Measurements from ENCODE around the gene TLL2.
A peak's percentile ranks its signal among the peaks of the same experiment; 100 is the strongest.

TLL2 gene

DNA sequence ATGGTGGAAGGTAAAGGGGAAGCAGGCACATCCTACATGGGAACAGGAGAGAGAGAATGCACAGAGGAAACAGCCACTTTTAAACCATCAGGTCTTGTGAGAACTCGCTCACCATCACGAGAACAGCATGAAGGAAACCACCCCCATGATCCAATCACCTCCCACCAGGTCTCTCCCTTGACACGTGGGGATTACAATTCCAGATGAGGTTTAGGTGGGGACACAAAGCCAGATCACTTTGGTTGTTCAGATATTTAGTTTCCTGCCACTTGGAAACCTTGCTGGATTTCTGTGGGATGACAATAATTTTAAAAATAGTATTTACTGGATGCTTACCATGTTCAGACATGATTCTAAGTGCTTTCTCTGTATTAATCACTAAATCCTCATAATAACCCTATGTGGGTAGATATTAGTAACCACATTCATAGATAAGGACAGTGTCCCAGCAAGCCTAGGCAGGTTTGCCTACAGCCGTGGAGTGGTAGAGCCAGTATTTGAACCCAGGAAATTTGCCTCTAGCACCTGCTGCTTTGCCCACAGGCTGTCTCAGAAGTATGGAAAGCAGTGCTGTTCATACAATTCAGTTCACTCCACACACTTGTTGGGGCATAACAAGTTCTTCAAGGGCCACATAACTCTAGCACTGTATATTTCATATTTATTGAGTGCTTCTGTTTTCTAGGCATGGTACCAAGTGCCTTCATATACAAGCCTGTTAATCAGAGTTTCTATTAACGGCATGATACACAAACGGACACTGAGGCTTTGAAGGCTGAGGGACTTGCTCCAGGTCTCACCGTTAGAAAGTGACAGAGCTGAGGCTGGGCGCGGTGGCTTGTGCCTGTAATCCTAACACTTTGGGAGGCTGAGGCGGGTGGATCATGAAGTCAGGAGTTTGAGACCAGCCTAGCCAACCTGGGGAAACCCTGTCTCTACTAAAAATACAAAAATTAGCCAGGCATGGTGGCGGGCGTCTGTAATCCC lies 8.3 kb downstream of the TLL2 start:
- no peak for DNase-seq

DNA sequence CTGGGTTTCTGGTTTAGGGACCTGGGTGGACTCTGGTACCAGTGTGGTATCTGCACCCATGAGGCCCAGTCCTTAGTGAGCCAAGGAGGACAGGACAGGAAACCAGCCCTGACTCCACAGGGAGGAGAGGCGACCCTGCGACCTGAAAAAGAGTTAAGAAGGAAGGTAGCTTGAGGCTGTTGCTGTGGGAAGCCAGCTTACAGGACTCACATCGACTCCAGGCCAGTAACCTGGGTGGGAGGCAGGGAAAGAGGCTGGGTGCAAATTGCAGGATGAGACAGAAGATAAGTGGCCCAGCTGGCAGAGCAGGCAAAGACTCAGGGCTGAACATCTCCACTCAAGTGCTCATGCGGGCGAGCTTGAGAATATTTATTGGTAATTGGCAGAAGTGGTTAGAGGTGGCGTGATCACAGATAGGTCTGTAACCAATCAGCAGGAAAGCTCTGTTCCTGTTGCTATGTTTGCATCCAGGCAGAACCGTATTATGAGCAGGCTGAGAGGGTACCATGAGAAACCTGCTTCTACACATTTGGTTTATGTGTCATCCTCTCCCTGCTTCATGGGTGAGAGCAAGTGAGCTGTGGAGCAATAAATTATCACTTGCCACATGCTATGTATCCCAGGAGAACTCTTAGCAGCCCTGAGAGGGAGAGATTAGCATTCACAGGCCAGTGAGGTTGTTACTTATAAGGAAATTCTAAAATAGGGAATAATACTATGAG lies 11.0 kb downstream of the TLL2 start:
- no peak for DNase-seq

DNA sequence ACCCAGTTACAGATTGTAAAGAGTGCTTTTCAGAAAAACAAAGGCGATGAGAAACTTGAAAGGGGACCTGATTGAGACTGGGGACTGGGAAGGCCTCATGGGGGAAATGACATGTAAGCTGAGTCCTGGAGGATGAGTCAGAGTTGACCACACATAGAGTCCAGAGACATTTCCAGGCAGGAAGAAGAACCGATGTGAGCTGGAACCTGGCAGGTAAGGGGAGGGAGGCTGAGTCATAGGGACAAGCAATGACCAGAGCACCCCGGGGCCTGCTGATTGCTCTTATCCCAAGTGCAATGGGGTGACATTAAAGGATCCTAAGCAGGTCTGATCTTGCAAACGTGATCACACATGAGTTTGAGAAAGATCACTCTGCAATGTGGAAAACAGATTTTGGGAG lies 11.7 kb downstream of the TLL2 start:
- no peak for DNase-seq

DNA sequence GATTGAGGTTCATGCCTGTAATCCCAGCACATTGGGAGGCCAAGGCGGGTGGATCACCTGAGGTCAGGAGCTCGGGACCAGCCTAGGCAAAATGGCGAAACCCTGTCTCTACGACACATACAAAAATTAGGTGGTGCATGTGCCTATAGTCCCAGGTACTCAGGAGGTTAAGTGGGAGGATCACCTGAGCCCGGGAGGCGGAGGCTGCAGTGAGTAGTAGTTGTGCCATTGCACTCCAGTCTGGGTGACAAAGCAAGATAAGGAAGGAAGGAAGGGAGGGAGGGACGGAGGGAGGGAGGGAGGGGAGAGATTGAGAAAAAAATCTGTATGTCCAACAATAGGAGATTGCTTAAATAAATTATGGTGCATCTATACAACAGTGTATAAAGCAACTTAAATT lies 13.2 kb downstream of the TLL2 start:
- no peak for DNase-seq

DNA sequence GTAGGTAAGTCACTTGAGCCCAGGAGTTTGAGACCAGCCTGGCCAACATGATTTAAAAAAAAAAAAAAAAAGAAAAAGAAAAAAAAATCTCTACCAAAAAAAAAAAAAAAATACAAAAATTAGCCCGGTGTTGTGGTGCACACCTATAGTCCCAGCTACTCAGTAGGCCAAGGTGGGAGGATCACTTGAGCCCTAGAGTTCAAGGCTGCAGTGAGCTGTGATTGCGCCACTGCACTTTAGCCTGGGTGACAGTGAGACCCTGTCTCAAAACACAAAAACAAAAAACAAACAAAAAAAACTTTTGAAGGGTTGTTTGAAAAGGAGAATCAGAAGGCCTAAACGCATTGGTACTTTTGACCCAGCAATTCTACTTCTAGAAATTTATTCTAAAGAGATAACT lies 13.7 kb downstream of the TLL2 start:
- no peak for DNase-seq

DNA sequence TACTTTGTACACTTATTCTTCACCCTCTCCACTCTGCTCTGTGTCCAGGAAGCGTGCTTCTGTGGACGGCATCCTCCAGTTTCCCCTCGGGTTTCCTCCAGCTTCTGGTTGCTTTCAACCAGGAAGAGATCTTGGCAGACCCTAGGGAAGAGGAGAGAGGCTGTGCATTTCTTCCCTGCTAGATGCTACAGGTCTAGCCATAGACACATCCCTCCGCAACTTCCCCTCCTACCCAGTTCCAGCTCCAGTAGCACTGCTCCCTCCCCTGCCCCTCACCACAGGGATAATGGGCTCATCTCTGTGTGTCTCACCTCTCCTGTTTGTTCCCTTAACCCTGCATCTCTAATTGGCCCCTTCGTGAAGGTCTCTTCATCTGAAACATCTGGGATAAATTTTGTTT lies 16.3 kb downstream of the TLL2 start:
- DNase-seq, result no peak

DNA sequence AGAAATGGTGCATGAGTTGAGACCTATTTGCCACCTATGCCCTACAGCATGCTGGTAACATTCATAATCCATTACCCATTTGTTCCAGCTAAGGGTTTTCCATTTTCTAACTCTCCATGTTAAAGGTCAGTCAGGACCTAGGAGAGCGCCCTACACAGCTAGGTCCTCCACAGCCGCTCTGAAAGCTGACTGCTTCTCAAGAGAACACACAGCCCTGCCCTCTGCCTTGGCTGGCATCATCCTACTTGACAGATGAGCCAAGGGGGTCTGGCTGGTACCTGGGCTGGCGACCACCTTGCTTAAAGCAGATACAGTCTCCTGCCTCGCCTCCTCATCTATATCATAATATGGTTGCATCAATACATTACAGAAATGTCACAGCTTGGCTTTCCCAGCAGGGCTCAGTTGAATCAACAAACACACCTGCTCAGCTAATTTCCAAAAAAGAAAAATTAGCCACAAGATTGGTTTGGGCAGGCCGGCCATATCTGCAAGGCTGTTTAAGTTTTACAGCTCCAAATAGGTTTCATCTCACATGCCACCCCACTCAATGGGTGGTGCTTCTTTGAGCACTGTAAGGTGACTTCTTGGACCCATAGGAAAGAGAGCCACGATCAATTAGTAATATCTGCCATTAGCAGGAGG lies 17.3 kb downstream of the TLL2 start:
- DNase-seq, result peak; percentile 9

DNA sequence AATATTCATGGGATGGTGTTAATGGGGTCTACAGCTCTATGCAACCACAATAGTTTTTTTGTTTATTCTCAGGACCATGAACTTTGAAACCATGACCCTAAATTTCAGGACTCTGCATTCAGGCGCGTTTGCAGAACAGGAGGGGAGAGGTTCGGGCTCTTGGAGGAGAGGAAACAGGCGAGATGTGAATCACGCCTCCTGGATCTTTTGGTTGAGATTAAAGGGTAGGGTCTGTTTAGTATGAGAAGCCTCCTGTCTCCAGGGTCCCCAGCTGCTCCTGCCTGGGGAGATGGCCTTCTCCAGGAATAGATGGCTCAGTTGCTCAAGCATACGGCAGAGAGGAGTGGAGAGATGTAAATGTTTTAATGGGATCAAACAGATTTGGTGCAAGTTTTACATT lies 18.2 kb downstream of the TLL2 start:
- DNase-seq, result no peak

DNA sequence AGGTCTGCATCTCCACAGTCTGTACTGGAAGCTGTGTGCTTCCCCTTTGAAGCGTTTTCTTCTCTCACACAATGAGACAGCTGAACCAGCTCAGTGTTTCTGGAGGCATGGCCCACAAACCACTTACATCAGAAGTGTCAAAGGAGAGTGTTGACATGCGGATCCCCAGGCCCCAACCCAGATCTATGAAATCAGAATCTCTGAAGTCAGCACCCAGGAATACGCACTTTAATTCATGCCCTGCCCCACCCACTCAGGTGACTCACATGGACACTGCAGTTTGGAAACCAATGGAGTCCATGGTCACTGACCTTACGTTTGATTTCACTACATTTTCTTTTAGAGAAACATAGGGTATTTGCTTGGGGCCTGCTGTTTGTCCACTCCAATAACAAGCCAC lies 19.0 kb downstream of the TLL2 start:
- DNase-seq, result no peak

DNA sequence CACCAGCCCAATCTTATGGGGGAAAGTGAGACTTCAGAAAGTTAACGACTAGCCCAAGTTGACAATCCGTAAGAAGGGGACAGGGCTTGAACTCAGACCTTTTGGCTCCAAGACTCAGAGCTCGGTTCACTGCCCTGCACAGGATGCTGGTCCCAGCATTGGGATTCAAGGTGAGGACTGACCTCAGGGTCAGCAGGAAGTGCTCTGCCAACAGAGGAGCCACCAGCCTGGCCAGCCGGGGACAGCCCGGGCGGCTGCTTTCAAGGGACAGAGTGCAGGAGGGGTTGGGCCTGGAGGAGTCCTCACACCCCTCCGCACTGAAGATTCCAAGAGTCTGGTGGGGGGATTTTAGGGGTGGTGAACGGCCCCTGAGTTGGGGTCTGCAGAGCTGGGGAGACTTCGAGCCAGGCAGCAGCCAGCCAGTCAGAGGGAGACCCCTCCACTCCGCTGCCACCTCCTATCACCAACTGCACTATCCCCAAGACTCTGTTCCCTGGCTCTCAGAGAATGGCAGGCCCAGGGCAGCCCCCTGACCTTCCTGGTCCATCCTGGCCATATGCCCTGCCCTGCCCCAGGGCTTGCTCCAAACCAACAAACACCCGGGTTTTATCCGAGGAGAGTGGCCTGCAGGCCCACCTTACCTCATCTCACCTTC lies 19.7 kb downstream of the TLL2 start:
- DNase-seq, result no peak

DNA sequence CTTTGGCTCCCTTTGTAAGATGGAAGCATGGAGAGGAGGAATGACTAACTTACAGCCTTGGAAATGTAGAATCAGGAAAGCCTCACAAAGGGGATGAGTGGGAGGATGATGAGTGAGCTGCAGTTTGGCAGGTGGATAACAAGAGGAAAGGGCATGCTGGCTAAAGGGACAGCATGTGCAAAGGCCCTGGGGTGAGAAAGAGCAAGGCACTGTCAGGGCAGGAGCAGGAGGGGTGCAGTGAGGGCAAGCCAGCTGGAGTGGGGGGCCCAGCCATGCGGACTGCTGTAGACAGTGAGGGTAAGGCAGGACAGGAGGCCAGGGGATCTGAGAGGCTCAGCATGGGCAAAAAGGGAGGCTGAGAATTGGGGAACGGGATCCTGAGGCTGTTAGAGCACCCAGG lies 20.5 kb downstream of the TLL2 start:
- DNase-seq, result no peak

DNA sequence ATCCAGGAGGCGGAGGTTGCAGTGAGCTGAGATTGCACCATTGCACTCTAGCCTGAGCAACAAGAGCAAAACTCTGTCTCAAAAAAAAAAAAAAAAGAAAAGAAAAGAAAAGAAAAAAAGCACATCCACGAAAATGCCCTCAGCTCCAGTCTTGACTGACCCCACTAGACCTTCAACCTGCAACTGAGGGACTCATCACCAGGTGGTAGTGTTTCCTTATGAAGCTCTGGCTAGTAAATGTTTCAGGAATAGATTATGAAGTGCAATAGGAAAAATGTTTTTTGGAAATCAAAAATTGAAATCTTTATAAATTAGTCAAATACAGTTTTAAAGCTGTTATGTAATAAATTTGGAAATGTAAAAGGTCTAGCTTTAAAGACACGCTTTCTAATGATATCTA lies 22.4 kb downstream of the TLL2 start:
- no peak for DNase-seq

DNA sequence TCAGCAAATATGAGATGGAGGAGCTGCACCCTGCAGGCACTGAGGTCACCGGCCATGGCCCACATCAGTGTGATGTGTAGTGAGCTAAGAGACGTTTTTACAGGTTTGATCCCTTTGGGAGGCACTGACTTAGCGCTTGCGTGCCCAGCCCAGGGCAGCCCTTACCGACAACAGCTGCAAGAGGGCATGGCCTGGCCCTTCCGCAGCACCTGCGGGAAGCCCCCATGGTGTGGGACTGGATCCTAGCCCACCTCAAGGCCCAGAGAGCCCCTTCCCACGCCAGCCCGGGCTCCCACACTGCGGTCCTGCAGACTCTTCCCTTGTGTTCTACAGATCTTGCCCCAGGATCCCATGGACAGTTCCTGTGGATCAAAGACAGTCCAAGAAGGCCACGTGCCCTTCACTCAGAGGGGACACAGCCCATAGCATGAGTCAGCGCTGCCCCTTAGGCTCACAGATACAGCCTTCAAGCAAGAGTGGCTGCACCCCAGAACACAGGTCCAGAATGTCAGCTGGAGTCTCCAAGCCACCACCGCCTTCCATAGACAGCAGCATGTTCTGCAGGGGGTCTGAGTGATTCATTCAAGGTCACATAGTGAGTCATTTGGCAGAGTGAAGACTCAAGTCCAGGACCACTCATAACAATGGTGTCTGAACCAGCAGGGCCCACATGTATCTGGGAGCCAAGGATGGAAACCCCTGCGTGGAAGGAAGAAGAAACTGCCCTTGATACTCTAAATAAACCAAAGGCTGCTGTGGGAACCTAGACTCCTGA lies 25.4 kb downstream of the TLL2 start:
- DNase-seq, result no peak

DNA sequence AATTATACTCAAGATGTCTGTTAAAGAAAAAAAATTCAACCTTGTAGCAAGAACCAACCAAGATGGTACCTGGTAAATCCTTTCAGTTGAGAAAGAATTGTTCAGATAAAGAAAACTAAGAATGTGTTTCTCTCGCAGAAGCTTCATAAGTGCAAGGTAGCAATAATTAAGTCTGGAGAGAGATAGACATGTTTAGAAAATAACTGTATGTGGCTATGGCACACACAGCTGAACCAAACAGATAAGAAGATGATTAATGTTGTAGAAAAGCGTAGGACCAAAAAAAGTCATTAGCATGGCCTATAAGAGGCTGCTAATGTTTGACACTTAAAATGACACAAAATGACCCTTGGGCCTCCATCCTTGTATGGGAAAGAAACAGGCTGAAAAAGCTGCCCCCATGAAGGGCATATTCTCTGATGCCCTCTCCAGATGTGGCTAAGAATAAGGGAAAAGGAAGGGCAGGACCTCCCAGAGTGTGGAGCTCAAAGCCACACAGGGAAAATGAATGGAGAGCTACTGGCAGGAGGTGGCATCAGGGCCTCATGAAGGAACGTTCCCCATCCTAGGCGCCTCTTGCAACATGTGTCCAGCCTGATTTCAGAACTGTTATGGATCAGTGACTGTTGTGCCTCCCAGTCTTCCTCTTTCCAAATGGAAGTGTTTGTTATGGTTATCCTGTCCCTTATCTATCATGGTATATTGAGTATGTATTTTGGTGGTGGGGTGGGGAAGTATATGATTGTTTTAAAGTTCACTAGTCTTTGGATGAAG lies 30.7 kb downstream of the TLL2 start:
- DNase-seq, result no peak

DNA sequence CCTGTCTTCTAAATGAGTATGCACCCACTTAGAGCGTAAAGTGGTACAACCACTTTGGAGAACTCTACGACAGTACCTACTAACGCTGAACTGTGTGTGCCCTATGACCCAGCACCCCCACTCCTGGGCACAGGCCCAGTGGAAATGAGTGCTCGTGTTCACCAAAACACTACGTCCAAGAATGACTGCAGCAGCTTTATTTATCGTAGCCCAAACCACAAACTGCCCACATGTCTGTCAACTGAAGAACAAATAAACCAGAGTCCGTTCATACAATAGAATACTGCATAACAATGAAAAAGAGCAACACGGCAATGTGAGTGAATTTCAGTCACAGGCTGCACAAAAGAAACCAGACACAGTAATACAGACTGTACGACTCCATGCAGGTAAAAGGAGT lies 35.4 kb downstream of the TLL2 start:
- no peak for DNase-seq

DNA sequence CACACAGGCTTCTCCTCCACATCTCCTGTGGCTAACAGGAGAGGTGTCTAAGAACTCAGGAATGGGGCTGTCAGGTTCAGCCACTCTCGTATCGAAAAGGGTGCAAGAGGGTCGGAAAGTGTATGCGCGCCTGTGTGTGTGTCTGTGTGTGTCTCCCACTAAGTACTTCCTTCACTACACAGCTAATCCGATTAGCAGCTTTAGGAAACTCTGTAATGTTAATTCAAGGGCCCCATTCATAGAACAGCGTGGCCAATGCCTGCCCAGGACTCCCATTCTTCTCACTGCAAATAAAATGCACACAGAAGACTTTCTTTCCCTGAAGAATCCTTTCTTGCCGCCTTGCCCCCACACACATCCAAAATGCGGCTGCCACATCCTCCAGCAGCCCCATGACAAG lies 39.9 kb downstream of the TLL2 start:
- no peak for DNase-seq

DNA sequence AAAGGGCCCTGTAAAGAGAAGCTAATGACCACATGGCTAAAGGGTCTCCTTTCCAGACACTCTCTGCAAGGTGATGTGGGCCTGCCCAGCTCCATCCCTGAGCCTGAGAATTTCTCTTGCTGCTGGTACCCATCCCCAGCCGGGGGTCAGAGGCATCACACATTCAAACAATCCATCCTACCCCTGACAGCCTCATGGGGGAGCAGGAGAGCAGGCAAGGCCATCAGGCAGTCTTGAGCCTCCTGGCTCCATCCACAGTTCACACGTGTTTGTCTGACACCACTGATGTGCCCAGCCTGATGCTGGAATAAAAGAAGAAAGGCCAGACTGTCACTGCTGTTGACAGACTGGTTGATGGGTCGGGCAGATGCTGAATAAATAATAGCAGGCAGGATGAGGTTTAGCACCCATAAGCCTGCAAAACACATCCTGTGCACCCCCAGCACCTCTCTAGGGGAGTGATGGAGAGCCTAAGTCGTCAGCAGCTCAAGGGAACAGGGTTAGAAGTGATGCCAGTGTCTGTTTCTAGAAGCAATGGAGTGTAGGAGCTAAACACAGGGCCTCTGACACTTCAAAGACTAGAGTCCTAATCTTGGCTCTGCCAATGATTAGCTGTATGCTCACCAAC lies 43.5 kb downstream of the TLL2 start:
- peak; percentile 55 for DNase-seq

DNA sequence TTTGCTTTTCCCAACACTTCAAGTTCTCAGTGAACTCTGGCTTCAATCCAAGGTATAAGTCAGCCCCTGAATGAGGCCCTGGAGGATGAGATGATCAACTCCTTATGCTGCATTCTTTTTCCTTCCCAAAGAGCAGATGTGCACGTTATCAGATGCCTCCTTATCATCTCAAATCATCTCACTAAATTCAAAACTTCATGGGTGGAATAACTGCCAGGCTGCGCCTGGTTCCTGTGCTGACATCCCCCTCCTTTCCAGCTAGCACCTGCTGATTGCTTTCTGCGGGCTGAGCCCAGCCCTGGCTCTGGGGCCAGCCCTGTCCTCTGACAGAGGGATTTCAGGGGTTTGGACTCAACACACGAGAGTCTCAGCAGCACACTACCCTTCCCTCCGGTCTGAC lies 44.9 kb downstream of the TLL2 start:
- no peak for DNase-seq

DNA sequence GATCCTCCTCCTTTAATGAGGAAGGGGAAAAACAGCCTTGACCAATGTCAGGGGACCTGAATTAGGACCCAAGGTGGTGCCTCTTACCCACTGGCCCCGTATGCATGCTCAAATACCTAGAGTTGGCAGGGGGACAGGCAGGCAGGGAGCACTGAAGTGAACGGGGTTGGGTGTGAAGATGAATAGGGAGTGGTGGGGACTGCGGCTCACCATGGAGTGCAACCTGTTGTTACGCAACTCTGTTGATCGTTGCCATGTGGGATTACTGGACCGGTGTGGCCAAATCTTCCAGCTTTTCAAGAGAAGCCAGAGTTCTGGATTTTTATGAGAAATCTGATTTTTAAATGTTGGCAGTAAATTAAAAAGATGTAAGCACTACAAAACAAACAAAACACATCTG lies 48.1 kb downstream of the TLL2 start:
- DNase-seq, result no peak

DNA sequence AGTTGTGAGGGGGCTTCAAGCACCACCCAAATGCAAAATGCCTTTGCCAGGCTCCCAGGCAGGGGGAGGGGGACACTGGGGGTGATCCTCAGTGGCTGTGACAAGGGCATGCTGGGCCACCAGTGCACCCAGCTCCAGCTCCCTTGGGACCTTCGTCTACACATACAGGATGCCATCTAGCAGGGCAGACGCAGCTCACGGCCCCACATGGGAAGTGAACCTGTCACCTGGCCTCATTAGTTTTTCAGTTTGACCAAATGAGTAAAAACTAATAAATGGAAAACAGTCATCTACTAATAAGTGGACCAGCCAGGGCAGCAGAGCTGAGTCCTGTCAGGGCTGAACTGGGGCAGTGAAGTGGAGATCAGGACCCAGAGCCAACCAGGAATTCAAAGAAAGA lies 50.2 kb downstream of the TLL2 start:
- no peak for DNase-seq

DNA sequence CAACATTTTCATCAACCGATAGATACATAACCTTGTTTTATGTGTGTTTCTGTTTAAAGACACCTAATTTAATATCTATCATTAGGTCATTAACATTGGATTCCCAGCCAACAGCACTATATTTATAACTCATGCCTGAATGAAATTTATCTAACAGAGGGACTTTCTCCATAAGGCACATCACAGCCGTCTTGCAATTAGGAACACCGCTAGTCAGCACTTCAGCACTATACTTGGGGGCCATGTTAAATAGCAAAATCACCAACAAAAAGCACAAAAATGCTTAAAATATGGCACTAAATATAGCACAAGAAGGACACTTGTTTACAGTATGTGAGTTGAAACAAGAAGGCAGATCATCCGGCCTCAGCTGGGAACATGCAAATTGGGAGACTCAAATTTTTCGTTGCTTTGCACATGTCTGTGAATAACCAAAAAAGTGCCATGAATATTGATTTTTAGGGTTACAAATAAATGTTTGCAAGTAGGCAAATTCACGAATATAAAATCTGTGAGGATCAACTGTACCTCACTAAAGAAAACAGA lies 51.0 kb downstream of the TLL2 start:
- DNase-seq, result no peak

All from activated CD4-positive, alpha-beta T cell treated with anti-CD3 and anti-CD28 coated beads for 48 hours (primary cell).